K562 (cell line): ENCODE data around the gene RBM4B.

Experiments
- ARHGAP35 ChIP-seq: fragments of 450-650 bp; IDR thresholded peaks from 2 replicates; pipeline ENCODE4 v1.6.1; 2018; ENCODE audit not compliant: partially characterized antibody
- ATF3 ChIP-seq, 2 experiments: fragments of 450-650 bp in 1 of 2; sonication (generic) in 1 of 2; formaldehyde crosslinking in 1 of 2; IDR thresholded peaks in 1 of 2; conservative IDR thresholded peaks in 1 of 2; 2 replicates each; pipeline versions ENCODE4 v1.6.1 to v1.8.1; 2016 to 2023; ENCODE audit warnings: mild to moderate bottlenecking in 2 of 2, moderate library complexity in 2 of 2, inconsistent platforms in 1 of 2, missing genetic modification reagents in 1 of 2
- CTCF ChIP-seq, 3 experiments: IDR thresholded peaks in 2 of 3; conservative IDR thresholded peaks in 1 of 3; 2 replicates each; pipeline ENCODE4 v1.5.1; 2011 to 2012; ENCODE audit warnings: low read length in 3 of 3, mild to moderate bottlenecking in 3 of 3, control low read depth in 2 of 3, improper control_type of control experiment in 1 of 3, inconsistent platforms in 1 of 3, low read depth in 1 of 3, mixed read lengths in 1 of 3, moderate library complexity in 1 of 3; ENCODE audit not compliant: insufficient read depth in 2 of 3
- E2F5 ChIP-seq: sonication (generic); formaldehyde crosslinking; IDR thresholded peaks from 2 replicates; pipeline ENCODE4 v1.8.0; 2022; ENCODE audit warnings: mild to moderate bottlenecking, missing genetic modification reagents
- EP300 ChIP-seq: IDR thresholded peaks from 2 replicates; pipeline ENCODE4 v1.6.1; 2012; ENCODE audit warnings: low read length, improper control_type of control experiment
- KHSRP ChIP-seq: fragments of 450-650 bp; IDR thresholded peaks from 2 replicates; pipeline ENCODE4 v1.6.1; 2017
- MAX ChIP-seq: sonication (generic); formaldehyde crosslinking; IDR thresholded peaks from 2 replicates; pipeline ENCODE4 v1.9.0; 2022; ENCODE audit warnings: mild to moderate bottlenecking, missing genetic modification reagents
- MTA3 ChIP-seq: fragments of 450-650 bp; formaldehyde crosslinking; IDR thresholded peaks from 2 replicates; pipeline ENCODE4 v1.6.1; 2017; ENCODE audit warnings: mild to moderate bottlenecking, borderline replicate concordance
- MTF1 ChIP-seq: fragments of 250-450 bp; sonication (Bioruptor Pico); IDR thresholded peaks from 2 replicates; pipeline ENCODE4 v1.9.0; 2021; ENCODE audit warnings: moderate library complexity, mild to moderate bottlenecking, inconsistent platforms, borderline replicate concordance
- NCOR1 ChIP-seq: fragments of 450-650 bp; IDR thresholded peaks from 2 replicates; pipeline ENCODE4 v1.6.1; 2016; ENCODE audit warnings: mild to moderate bottlenecking, moderate library complexity
- POLR2A ChIP-seq: fragments of 450-650 bp; conservative IDR thresholded peaks from 2 replicates; pipeline ENCODE4 v1.6.1; 2016
- RBFOX2 ChIP-seq: fragments of 200-400 bp; formaldehyde crosslinking; IDR thresholded peaks from 2 replicates; pipeline ENCODE4 v1.6.1; 2017; ENCODE audit warnings: low read depth, mild to moderate bottlenecking, low read length, moderate library complexity
- TCF7 ChIP-seq: sonication (generic); IDR thresholded peaks from 2 replicates; pipeline ENCODE4 v1.6.1; 2016; ENCODE audit warnings: antibody characterized with exemption, borderline replicate concordance
- ZNF785 ChIP-seq: fragments of 250-450 bp; sonication (Bioruptor Pico); IDR thresholded peaks from 2 replicates; pipeline ENCODE4 v1.4.0; 2020; ENCODE audit warnings: mild to moderate bottlenecking

- TF ChIP-seq KHSRP (no peak), MTA3 (no peak), ATF3 (IDR thresholded peaks at IDR 0.05) (no peak), ATF3 (CRISPR knock-in tag; conservative IDR thresholded peaks at IDR 0.05) (no peak), ARHGAP35 (no peak), MAX (CRISPR knock-in tag) (no peak), MTF1 (CRISPR knock-in tag) (no peak), NCOR1 (no peak), EP300 (no peak), RBFOX2 (no peak), TCF7 (no peak), CTCF (IDR thresholded peaks at IDR 0.05 in 2 of 3, conservative IDR thresholded peaks at IDR 0.05 in 1 of 3; ENCODE audit: insufficient read depth in 2 of 3, low read depth in 1 of 3, low read length in 3 of 3) (no peak), POLR2A (no peak), E2F5 (no peak), ZNF785 (no peak)
Measured at GRCh38 chr11:66706989-66707388, 29.3 kb upstream of the RBM4B start.
